B cell (primary cell): ENCODE results near the gene LPCAT4. TPM values are rescaled to one million over a fixed set of nuclear protein-coding genes. Genes with fewer than 3 reads are reported as not detected.

Source experiments
- ATAC-seq: fragments of 200-7000 bp; cut with Tn5 transposase; one replicate; pipeline ENCODE4 v1.10.0; 2021; ENCODE audit warnings: low read depth, mild to moderate bottlenecking, moderate number of reproducible peaks, moderate library complexity
- CTCF ChIA-PET: fragments of 350-600 bp; sonication (Branson Sonifier 250); formaldehyde crosslinking; loops from one replicate; lab custom pipeline; 2021; ENCODE audit warnings: antibody characterized with exemption, inconsistent platforms; lab: Charles Lee
- POLR2A ChIA-PET: fragments of 350-600 bp; sonication (Branson Sonifier 250); formaldehyde crosslinking; loops from one replicate; lab custom pipeline; 2021; ENCODE audit warnings: antibody characterized with exemption; lab: Charles Lee
- DNase-seq: peaks from one replicate; pipeline ENCODE4 v3.0.0; 2013
- H2AFZ ChIP-seq: 2 replicates; pipeline ENCODE4 v1.6.1; 2012; ENCODE audit warnings: mild to moderate bottlenecking, low read depth, low read length; ENCODE audit not compliant: insufficient read depth, poor library complexity, severe bottlenecking
- H3K27ac ChIP-seq, 2 donors: 1 replicate in 1 of 2; 2 replicates in 1 of 2; pipeline ENCODE4 v1.5.1; 2012 to 2013; ENCODE audit warnings: low read length in 2 of 2, mild to moderate bottlenecking in 2 of 2, moderate library complexity in 1 of 2
- H3K27me3 ChIP-seq, 4 experiments: fragments of 200-600 bp in 1 of 4; sonication (generic) in 1 of 4; replicated peaks in 1 of 4; 1 replicate in 2 of 4; 2 replicates in 2 of 4; pipeline versions ENCODE4 v1.6.1 to v1.7.0; 2013 to 2016; ENCODE audit warnings: low read length in 3 of 4, mild to moderate bottlenecking in 2 of 4, mixed read lengths in 1 of 4, moderate library complexity in 1 of 4; ENCODE audit not compliant: insufficient read depth in 4 of 4, control insufficient read depth in 3 of 4; ENCODE audit errors: control extremely low read depth in 1 of 4
- H3K36me3 ChIP-seq, 2 experiments: replicated peaks in 1 of 2; 1 replicate in 1 of 2; 2 replicates in 1 of 2; pipeline versions ENCODE4 v1.6.1 to v1.7.1; 2013; ENCODE audit warnings: low read length in 1 of 2; ENCODE audit not compliant: insufficient read depth in 2 of 2, control insufficient read depth in 1 of 2; ENCODE audit errors: control extremely low read depth in 1 of 2, extremely low read depth in 1 of 2
- H3K4me1 ChIP-seq, 2 donors: fragments of 200-600 bp in 1 of 2; sonication (generic) in 1 of 2; 1 replicate in 1 of 2; 2 replicates in 1 of 2; pipeline versions ENCODE4 v1.5.1 to v1.6.1; 2013 to 2017; ENCODE audit warnings: low read length in 2 of 2; ENCODE audit not compliant: control insufficient read depth in 2 of 2, insufficient read depth in 2 of 2
- H3K4me2 ChIP-seq: replicated peaks from 2 replicates; pipeline ENCODE3; 2012; ENCODE audit warnings: mild to moderate bottlenecking, low read depth, low read length; ENCODE audit not compliant: poor library complexity, severe bottlenecking
- H3K4me3 ChIP-seq, 5 experiments: fragments of 200-600 bp in 1 of 5; sonication (generic) in 1 of 5; 1 replicate in 3 of 5; 2 replicates in 2 of 5; pipeline versions ENCODE4 v1.5.1 to v1.7.0; 2011 to 2016; ENCODE audit warnings: low read length in 4 of 5, mild to moderate bottlenecking in 4 of 5, low read depth in 2 of 5, control low read depth in 1 of 5, moderate library complexity in 1 of 5; ENCODE audit not compliant: insufficient read depth in 1 of 5; ENCODE audit errors: control extremely low read depth in 1 of 5, extremely low read depth in 1 of 5
- H3K79me2 ChIP-seq: fragments of 200-600 bp; sonication (generic); one replicate; pipeline ENCODE4 v1.6.0; 2016; ENCODE audit warnings: low read length; ENCODE audit not compliant: control insufficient read depth, insufficient read depth
- H3K9ac ChIP-seq: fragments of 200-600 bp; sonication (generic); 2 replicates; pipeline ENCODE4 v1.6.1; 2017; ENCODE audit warnings: mild to moderate bottlenecking, low read length, moderate library complexity
- H3K9me3 ChIP-seq, 3 donors: one replicate each; pipeline versions ENCODE4 v1.6.1 to v1.7.1; 2013; ENCODE audit warnings: low read length in 2 of 3; ENCODE audit not compliant: control insufficient read depth in 2 of 3, insufficient read depth in 1 of 3; ENCODE audit errors: control extremely low read depth in 1 of 3
- H4K20me1 ChIP-seq: 2 replicates; pipeline ENCODE4 v1.6.0; 2012; ENCODE audit warnings: mild to moderate bottlenecking, low read length; ENCODE audit not compliant: insufficient read depth, control insufficient read depth, poor library complexity, severe bottlenecking
- H3K27ac Mint-ChIP-seq: one replicate; pipeline ENCODE4 v1.8.0; 2021; ENCODE audit warnings: mixed read lengths
- H3K27me3 Mint-ChIP-seq: one replicate; pipeline ENCODE4 v1.8.0; 2021; ENCODE audit warnings: mixed read lengths
- H3K4me1 Mint-ChIP-seq: one replicate; pipeline ENCODE4 v1.8.0; 2021; ENCODE audit warnings: mixed read lengths
- H3K4me3 Mint-ChIP-seq: one replicate; pipeline ENCODE4 v1.8.0; 2021; ENCODE audit warnings: mixed read lengths
- H3K9me3 Mint-ChIP-seq: one replicate; pipeline ENCODE4 v1.8.0; 2022; ENCODE audit warnings: mixed read lengths; ENCODE audit not compliant: insufficient read depth
- CTCF ChIP-seq: fragments of 200-600 bp; IDR thresholded peaks from one replicate; pipeline ENCODE4 v1.8.0; 2022; ENCODE audit warnings: antibody characterized with exemption, mild to moderate bottlenecking
- EZH2 ChIP-seq: IDR thresholded peaks from 2 replicates; pipeline ENCODE4 v1.6.1; 2012; ENCODE audit warnings: borderline replicate concordance, low read depth, mild to moderate bottlenecking, moderate library complexity, low read length; ENCODE audit not compliant: insufficient read depth, poor library complexity, severe bottlenecking
- WGBS: methylation state at CpG from one replicate; pipeline ENCODE4 v1.1.5; 2013; ENCODE audit warnings: missing lambda C conversion rate; ENCODE audit not compliant: insufficient coverage; 5-methylcytosine and 5-hydroxymethylcytosine counted together
- intact Hi-C: fragments of 100-400 bp; cut with micrococcal nuclease; formaldehyde crosslinking; loops from one replicate; pipeline ENCODE4 v1.10.0; 2022
- polyA plus RNA-seq: library from polyadenylated mRNA; depleted of rRNA; stranded (reverse); fragments of >200 nt; gene quantifications from 2 replicates; pipeline ENCODE4 v1.2.3, GENCODE V29; 2012
- small RNA-seq: library from RNA; depleted of rRNA; stranded (forward); fragments of <200 nt; gene quantifications from one replicate; pipeline ENCODE3, GENCODE V24; 2012; ENCODE audit warnings: low replicate concordance, low read depth; ENCODE audit not compliant: insufficient read length
- total RNA-seq, 2 donors: library from RNA; stranded (reverse); fragments of 120-200 nt in 1 of 2; gene quantifications; 1 replicate in 1 of 2; 2 replicates in 1 of 2; pipeline versions ENCODE4 v1.2.3 to v1.2.4, GENCODE V29; 2013 to 2022

The LPCAT4 gene
- total and polyA plus RNA-seq, 2 donors (not counting 1 experiment from before 2014, with no cell fraction given), result 64.2 to 76.3 TPM

- WGBS, result no CpG with 5 or more reads among the region's 1 CpG
- Histone ChIP-seq H2AFZ (no peak overlapping the region), H3K36me3 (peaks cover 3 to 26% of the 10 kb centered on the region in 2 experiments), H3K4me1 (peaks cover 2 to 8% of the 10 kb centered on the region in 2 donors), H4K20me1 (peaks cover 47% of the 10 kb centered on the region), H3K4me3 (no peak overlapping the region), H3K9me3 (no peaks in the 10 kb centered on the region), H3K27ac (no peak overlapping the region), H3K9ac (no peak overlapping the region), H3K79me2 (peaks cover 94% of the 10 kb centered on the region), H3K27me3 (no peaks in the 10 kb centered on the region), H3K4me2 (no peak overlapping the region)
- ATAC-seq (no peak), DNase-seq (no peak)
- intact Hi-C loops, result no loop called here
- TF ChIP-seq CTCF (no peak), EZH2 (no peak)
- ChIA-PET POLR2A (no interaction called here), CTCF (no interaction called here)
- Mint-ChIP-seq H3K27ac (no peak overlapping the region), H3K4me3 (no peak overlapping the region), H3K4me1 (peaks cover 43% of the 10 kb centered on the region), H3K27me3 (no peaks in the 10 kb centered on the region), H3K9me3 (no peaks in the 10 kb centered on the region)
Measured at GRCh38 chr15:34311563-34311962, 55.4 kb downstream of the LPCAT4 start.

Small RNA genes lying within 50 kb of the gene (small RNA-seq; reads per million reads assigned to genes)
- gene MIR1233-1 (not detected), gene RF00019 (not detected)

Other genes starting within 250 kb of the LPCAT4 start
- 54.8 and 57.8 TPM in 2 replicates for gene KATNBL1, start 157.1 kb downstream of the LPCAT4 start, total RNA-seq
- gene KATNBL1, start 157.1 kb downstream of the LPCAT4 start, polyA plus RNA-seq, result 22.1 and 35.8 TPM in 2 replicates
- gene EMC4, start 142.2 kb downstream of the LPCAT4 start, total RNA-seq, result 60.7 and 63.1 TPM in 2 replicates
- gene EMC4, start 142.2 kb downstream of the LPCAT4 start, polyA plus RNA-seq, result 49.1 and 52.3 TPM in 2 replicates
- gene SLC12A6, start 29.4 kb downstream of the LPCAT4 start, total RNA-seq, result 141 and 156 TPM in 2 replicates
- 75.8 and 85.2 TPM in 2 replicates for gene SLC12A6, start 29.4 kb downstream of the LPCAT4 start, polyA plus RNA-seq
- 65.6 and 68.2 TPM in 2 replicates for gene NOP10, start 24.1 kb downstream of the LPCAT4 start, total RNA-seq
- 72.6 and 133 TPM in 2 replicates for gene NOP10, start 24.1 kb downstream of the LPCAT4 start, polyA plus RNA-seq
- not detected in 2 replicates for gene NUTM1, start 23.9 kb downstream of the LPCAT4 start, total RNA-seq
- gene NUTM1, start 23.9 kb downstream of the LPCAT4 start, polyA plus RNA-seq, result not detected in 2 replicates
- 248 and 252 TPM in 2 replicates for gene GOLGA8A, start 70.6 kb upstream of the LPCAT4 start, total RNA-seq
- 114 and 156 TPM in 2 replicates for gene GOLGA8A, start 70.6 kb upstream of the LPCAT4 start, polyA plus RNA-seq
- 75.5 and 77.1 TPM in 2 replicates for gene GOLGA8B, start 216.5 kb upstream of the LPCAT4 start, total RNA-seq
- gene GOLGA8B, start 216.5 kb upstream of the LPCAT4 start, polyA plus RNA-seq, result 200 and 426 TPM in 2 replicates